Measurements from ENCODE around the gene DYNLT5. TPM values are rescaled to one million over a fixed set of nuclear protein-coding genes. Genes with fewer than 3 reads are reported as not detected.

Gene DYNLT5
- total RNA-seq, 1 donor from 2014 or later: 0.98 TPM

DNA sequence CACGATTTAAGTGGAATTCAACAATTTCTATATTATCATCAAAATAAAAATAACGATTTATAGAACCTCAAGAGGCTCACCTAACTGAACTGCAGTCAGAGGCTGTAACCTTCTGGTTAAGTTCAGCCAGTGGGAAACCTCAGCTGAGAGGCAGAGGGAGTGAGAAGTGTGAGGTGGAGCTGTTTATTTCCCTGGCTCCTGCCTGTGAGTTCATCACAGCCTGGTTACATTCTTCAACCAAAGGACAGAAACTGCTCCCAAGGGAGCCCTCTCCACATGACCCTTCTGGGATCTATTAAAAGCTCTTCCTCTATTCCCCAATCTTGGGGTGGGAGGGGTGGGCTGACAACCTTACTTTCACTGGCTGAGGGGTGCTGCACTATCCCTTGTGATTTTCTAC, 22.2 kb downstream of the DYNLT5 start:
- no peaks in the 10 kb centered on the region for H3K4me1 ChIP-seq
- H3K9me3 ChIP-seq: no peaks in the 10 kb centered on the region
- TF ChIP-seq POLR2A (IDR thresholded peaks at IDR 0.05) (no peak), POLR2AphosphoS5 (IDR thresholded peaks at IDR 0.05; ENCODE audit: insufficient read depth in 1 of 2, low read depth in 1 of 2) (no peak)
- TF ChIP-seq, protein P1, sequence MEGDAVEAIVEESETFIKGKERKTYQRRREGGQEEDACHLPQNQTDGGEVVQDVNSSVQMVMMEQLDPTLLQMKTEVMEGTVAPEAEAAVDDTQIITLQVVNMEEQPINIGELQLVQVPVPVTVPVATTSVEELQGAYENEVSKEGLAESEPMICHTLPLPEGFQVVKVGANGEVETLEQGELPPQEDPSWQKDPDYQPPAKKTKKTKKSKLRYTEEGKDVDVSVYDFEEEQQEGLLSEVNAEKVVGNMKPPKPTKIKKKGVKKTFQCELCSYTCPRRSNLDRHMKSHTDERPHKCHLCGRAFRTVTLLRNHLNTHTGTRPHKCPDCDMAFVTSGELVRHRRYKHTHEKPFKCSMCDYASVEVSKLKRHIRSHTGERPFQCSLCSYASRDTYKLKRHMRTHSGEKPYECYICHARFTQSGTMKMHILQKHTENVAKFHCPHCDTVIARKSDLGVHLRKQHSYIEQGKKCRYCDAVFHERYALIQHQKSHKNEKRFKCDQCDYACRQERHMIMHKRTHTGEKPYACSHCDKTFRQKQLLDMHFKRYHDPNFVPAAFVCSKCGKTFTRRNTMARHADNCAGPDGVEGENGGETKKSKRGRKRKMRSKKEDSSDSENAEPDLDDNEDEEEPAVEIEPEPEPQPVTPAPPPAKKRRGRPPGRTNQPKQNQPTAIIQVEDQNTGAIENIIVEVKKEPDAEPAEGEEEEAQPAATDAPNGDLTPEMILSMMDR (IDR thresholded peaks at IDR 0.05): no peak
- intact Hi-C loops (cut with DNase I): no loop called here
- no peaks in the 10 kb centered on the region for H3K36me3 ChIP-seq
- no peak for DNase-seq (ENCODE audit: extremely low spot score in 2 of 2)
- no peaks in the 10 kb centered on the region for H3K27me3 ChIP-seq
- H3K27ac ChIP-seq: no peak overlapping the region
- H3K4me3 ChIP-seq: no peak overlapping the region

DNA sequence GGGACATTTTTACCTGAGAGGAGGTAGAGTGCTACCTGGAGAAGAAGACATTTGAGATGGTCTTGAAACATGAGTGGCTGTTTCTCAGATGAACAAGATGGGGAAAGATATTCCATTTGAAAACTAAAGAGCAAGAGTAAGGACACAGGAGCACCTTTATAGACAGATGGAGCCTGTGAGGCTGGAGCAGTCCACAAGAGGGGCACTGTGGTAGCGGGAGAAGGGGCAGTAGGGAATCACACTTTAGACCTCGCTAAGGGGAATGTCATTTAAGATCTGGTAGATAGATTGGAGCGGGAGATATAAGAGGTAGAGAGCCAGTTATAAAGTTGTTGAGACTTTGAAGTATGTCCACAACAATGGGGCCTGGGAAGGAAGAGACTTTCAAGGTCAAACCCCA, 23.4 kb downstream of the DYNLT5 start:
- no peaks in the 10 kb centered on the region for H3K4me1 ChIP-seq
- no peaks in the 10 kb centered on the region for H3K27me3 ChIP-seq
- no peak overlapping the region for H3K27ac ChIP-seq
- DNase-seq (ENCODE audit: extremely low spot score in 2 of 2): no peak
- intact Hi-C loops (cut with DNase I): no loop called here
- H3K4me3 ChIP-seq: no peak overlapping the region
- no peaks in the 10 kb centered on the region for H3K36me3 ChIP-seq
- H3K9me3 ChIP-seq: no peaks in the 10 kb centered on the region
- no peak for TF ChIP-seq POLR2AphosphoS5 (IDR thresholded peaks at IDR 0.05; ENCODE audit: insufficient read depth in 1 of 2, low read depth in 1 of 2)
- no peak for TF ChIP-seq POLR2A (IDR thresholded peaks at IDR 0.05)

DNA sequence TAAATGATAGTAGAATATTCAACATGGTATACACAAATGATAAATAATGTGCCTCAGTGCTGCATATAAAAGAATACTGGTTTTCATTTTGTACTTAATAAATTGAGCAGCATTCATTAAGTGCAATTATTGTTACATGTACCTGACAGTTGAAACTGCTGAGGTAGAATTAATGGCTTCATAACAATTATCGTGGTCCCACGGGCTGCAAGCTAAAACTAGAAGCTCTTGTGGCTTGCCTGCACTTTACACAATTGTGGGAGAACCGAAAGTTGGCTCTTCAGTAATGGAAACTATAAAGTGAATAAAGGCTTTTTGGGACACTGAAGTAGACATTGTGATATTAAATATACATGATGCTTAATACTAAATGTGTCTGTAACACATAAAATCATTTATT, 25.6 kb downstream of the DYNLT5 start:
- Histone ChIP-seq H3K4me1 (no peaks in the 10 kb centered on the region), H3K9me3 (no peaks in the 10 kb centered on the region), H3K27me3 (no peaks in the 10 kb centered on the region), H3K36me3 (no peaks in the 10 kb centered on the region), H3K4me3 (no peak overlapping the region), H3K27ac (no peak overlapping the region)
- intact Hi-C loops (cut with DNase I): no loop called here
- no peak for DNase-seq (ENCODE audit: extremely low spot score in 2 of 2)
- TF ChIP-seq POLR2A (IDR thresholded peaks at IDR 0.05) (no peak), POLR2AphosphoS5 (IDR thresholded peaks at IDR 0.05; ENCODE audit: insufficient read depth in 1 of 2, low read depth in 1 of 2) (no peak)
- TF ChIP-seq, protein P1 (IDR thresholded peaks at IDR 0.05): no peak

DNA sequence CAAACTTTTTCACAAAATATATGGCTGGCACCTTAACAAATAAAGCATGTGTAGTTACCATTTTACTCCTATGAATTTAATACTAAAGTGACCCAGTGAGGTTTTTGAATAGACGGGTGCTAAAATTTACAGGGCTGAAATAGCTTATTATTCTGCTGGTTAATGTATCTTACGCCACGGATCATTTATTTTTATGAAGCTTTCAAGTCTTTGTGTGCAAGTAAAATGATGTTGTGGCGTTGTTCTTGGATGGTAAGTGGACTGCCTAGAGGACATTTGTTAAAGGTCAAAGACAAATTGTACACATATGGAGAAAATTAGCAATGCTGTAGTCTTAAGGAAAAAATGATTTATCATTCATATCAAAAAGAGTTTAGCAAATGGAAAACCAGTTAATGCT, 26.0 kb downstream of the DYNLT5 start:
- H3K4me3 ChIP-seq: no peak overlapping the region
- H3K36me3 ChIP-seq: no peaks in the 10 kb centered on the region
- no peak overlapping the region for H3K27ac ChIP-seq
- no peak for DNase-seq (ENCODE audit: extremely low spot score in 2 of 2)
- H3K9me3 ChIP-seq: no peaks in the 10 kb centered on the region
- intact Hi-C loops (cut with DNase I): no loop called here
- TF ChIP-seq, protein P1 (IDR thresholded peaks at IDR 0.05): no peak
- no peak for TF ChIP-seq POLR2AphosphoS5 (IDR thresholded peaks at IDR 0.05; ENCODE audit: insufficient read depth in 1 of 2, low read depth in 1 of 2)
- TF ChIP-seq POLR2A (IDR thresholded peaks at IDR 0.05): no peak
- H3K4me1 ChIP-seq: no peaks in the 10 kb centered on the region
- H3K27me3 ChIP-seq: no peaks in the 10 kb centered on the region

DNA sequence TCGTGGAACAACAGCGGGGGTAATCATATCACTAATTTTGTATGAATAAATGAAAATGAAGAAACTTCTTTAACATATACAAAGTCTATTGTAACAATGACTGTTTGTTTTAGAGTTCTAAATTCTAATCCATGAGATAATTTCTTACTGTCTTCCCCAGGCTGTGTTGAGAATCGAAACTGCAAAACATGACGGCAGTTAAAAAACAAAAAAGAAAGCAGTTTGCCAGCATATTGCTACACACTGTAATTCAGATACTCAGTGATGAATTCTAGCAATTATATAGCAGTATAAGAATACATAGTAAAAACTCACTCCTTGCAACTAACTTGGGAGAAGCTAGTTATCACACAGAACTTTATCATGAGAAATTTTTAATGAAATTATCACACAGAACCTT, 26.7 kb downstream of the DYNLT5 start:
- intact Hi-C loops (cut with DNase I): no loop called here
- TF ChIP-seq POLR2A (IDR thresholded peaks at IDR 0.05) (no peak), POLR2AphosphoS5 (IDR thresholded peaks at IDR 0.05; ENCODE audit: insufficient read depth in 1 of 2, low read depth in 1 of 2) (no peak)
- TF ChIP-seq, protein P1 (IDR thresholded peaks at IDR 0.05): no peak
- DNase-seq (ENCODE audit: extremely low spot score in 2 of 2): no peak
- no peaks in the 10 kb centered on the region for H3K4me1 ChIP-seq
- H3K27me3 ChIP-seq: no peaks in the 10 kb centered on the region
- no peaks in the 10 kb centered on the region for H3K36me3 ChIP-seq
- H3K4me3 ChIP-seq: no peak overlapping the region
- no peaks in the 10 kb centered on the region for H3K9me3 ChIP-seq
- H3K27ac ChIP-seq: no peak overlapping the region

Measured in vagina (tissue), 2 donors.